Prostate gland (tissue), 2 donors: ENCODE measurements around the gene TAF10. TPM values are rescaled to one million over a fixed set of nuclear protein-coding genes. Genes with fewer than 3 reads are reported as not detected.

Experiments used
- DNase-seq: peaks from one replicate; pipeline ENCODE4 v3.0.0-alpha.2; 2019; ENCODE audit warnings: low spot score
- H3K27ac ChIP-seq, 2 donors: fragments of 200-600 bp; sonication (generic); 2 replicates each; pipeline ENCODE4 v1.5.1; 2017 to 2019
- H3K27me3 ChIP-seq: fragments of 200-600 bp; sonication (generic); replicated peaks from 2 replicates; pipeline ENCODE4 v1.5.1; 2019; ENCODE audit not compliant: insufficient read depth
- H3K36me3 ChIP-seq, 2 donors: fragments of 200-600 bp; sonication (generic); 1 replicate in 1 of 2; 2 replicates in 1 of 2; pipeline versions ENCODE4 v1.5.1 to v1.8.1; 2017 to 2019
- H3K4me1 ChIP-seq: fragments of 200-600 bp; sonication (generic); replicated peaks from 2 replicates; pipeline ENCODE4 v1.5.1; 2019
- H3K4me3 ChIP-seq, 2 donors: fragments of 200-600 bp; sonication (generic); 2 replicates each; pipeline ENCODE4 v1.5.1; 2017 to 2019
- H3K9me3 ChIP-seq: fragments of 200-600 bp; sonication (generic); 2 replicates; pipeline ENCODE4 v1.5.1; 2017
- CTCF ChIP-seq, 4 experiments: fragments of 200-600 bp in 2 of 4; fragments of 450-650 bp in 2 of 4; sonication (generic) in 2 of 4; IDR thresholded peaks; 1 replicate in 3 of 4; 2 replicates in 1 of 4; pipeline ENCODE4 v1.5.1; 2016 to 2019; ENCODE audit warnings: antibody characterized with exemption in 4 of 4, mild to moderate bottlenecking in 2 of 4, moderate library complexity in 2 of 4
- POLR2A ChIP-seq: fragments of 450-650 bp; IDR thresholded peaks from one replicate; pipeline ENCODE4 v1.6.1; 2016; ENCODE audit warnings: antibody characterized with exemption, mild to moderate bottlenecking
- POLR2AphosphoS5 ChIP-seq: sonication (generic); formaldehyde crosslinking; IDR thresholded peaks from one replicate; pipeline ENCODE4 v1.6.1; 2017; ENCODE audit warnings: antibody characterized with exemption
- WGBS: methylation state at CpG from one replicate; pipeline ENCODE4 v1.1.5; 2018; 5-methylcytosine and 5-hydroxymethylcytosine counted together
- intact Hi-C: fragments of 100-400 bp; cut with DNase I; formaldehyde crosslinking; loops from one replicate; pipeline ENCODE4 v1.14.2; 2022
- total RNA-seq, 2 donors: library from RNA; depleted of rRNA; stranded (reverse); fragments of >200 nt; gene quantifications; one replicate each; pipeline ENCODE4 v1.1.0, GENCODE V29; 2016

Gene TAF10
- total RNA-seq, 2 donors from 2014 or later: 130 to 193 TPM

GRCh38 chr11:6568191-6568918, 43.7 kb downstream of the TAF10 start:
- WGBS: 46% methylated on average over 4 of the region's 4 CpGs
- DNase-seq: no peak

GRCh38 chr11:6567371-6567745, 44.7 kb downstream of the TAF10 start:
- H3K4me3 ChIP-seq: no peak overlapping the region
- WGBS: 74% methylated on average over 7 of the region's 7 CpGs
- peak; percentile 33 for DNase-seq
- no peaks in the 10 kb centered on the region for H3K4me1 ChIP-seq
- H3K27ac ChIP-seq: no peak overlapping the region
- H3K9me3 ChIP-seq: no peaks in the 10 kb centered on the region
- intact Hi-C loops: no loop called here
- H3K27me3 ChIP-seq: no peaks in the 10 kb centered on the region
- no peak for TF ChIP-seq CTCF (IDR thresholded peaks at IDR 0.05)
- TF ChIP-seq POLR2A: no peak
- no peak for TF ChIP-seq POLR2AphosphoS5
- H3K36me3 ChIP-seq: no peaks in the 10 kb centered on the region

More at GRCh38 chr11:6568191-6568918, 43.7 kb downstream of the TAF10 start:
- Histone ChIP-seq H3K27ac (no peak overlapping the region), H3K27me3 (no peaks in the 10 kb centered on the region), H3K36me3 (no peaks in the 10 kb centered on the region), H3K4me1 (no peaks in the 10 kb centered on the region), H3K9me3 (no peaks in the 10 kb centered on the region), H3K4me3 (no peak overlapping the region)
- intact Hi-C loops: no loop called here
- TF ChIP-seq CTCF (IDR thresholded peaks at IDR 0.05): no peak
- TF ChIP-seq POLR2A: no peak
- no peak for TF ChIP-seq POLR2AphosphoS5

- Histone ChIP-seq H3K4me1 (no peaks in the 10 kb centered on the region), H3K27me3 (no peaks in the 10 kb centered on the region), H3K27ac (no peak overlapping the region), H3K9me3 (no peaks in the 10 kb centered on the region), H3K4me3 (no peak overlapping the region), H3K36me3 (no peaks in the 10 kb centered on the region)
- intact Hi-C loops: no loop called here
- 61% methylated on average over 13 of the region's 13 CpGs for WGBS
- TF ChIP-seq CTCF (IDR thresholded peaks at IDR 0.05) (no peak), POLR2AphosphoS5 (no peak), POLR2A (no peak)
- no peak for DNase-seq
Measured at GRCh38 chr11:6566704-6567370, 45.2 kb downstream of the TAF10 start.

- DNase-seq: no peak
- Histone ChIP-seq H3K4me1 (no peaks in the 10 kb centered on the region), H3K27ac (no peak overlapping the region), H3K4me3 (no peak overlapping the region), H3K36me3 (no peaks in the 10 kb centered on the region), H3K27me3 (no peaks in the 10 kb centered on the region), H3K9me3 (no peaks in the 10 kb centered on the region)
- 95% methylated on average over 5 of the region's 5 CpGs for WGBS
- TF ChIP-seq POLR2AphosphoS5: no peak
- TF ChIP-seq CTCF (IDR thresholded peaks at IDR 0.05): no peak
- no peak for TF ChIP-seq POLR2A
- intact Hi-C loops: no loop called here
Measured at GRCh38 chr11:6565988-6566703, 45.9 kb downstream of the TAF10 start.
